CD4-positive, alpha-beta T cell treated with Interferon gamma for 1 hour (primary cell): ENCODE measurements around the gene DEFB113.

Experiments
- DNase-seq: peaks from one replicate; pipeline ENCODE4 v3.0.0-alpha.2; 2020

The DEFB113 gene

GRCh38 chr6:49934770-49935169 is 34.7 kb downstream of the DEFB113 start:
- DNase-seq: no peak

- no peak for DNase-seq
Observed at GRCh38 chr6:49933526-49933925, 35.9 kb downstream of the DEFB113 start.

GRCh38 chr6:49929340-49929739 is 40.1 kb downstream of the DEFB113 start:
- DNase-seq: no peak

- DNase-seq: no peak
Observed at GRCh38 chr6:49923826-49924225, 45.6 kb downstream of the DEFB113 start.

- no peak for DNase-seq
Observed at GRCh38 chr6:49919935-49920644, 49.3 kb downstream of the DEFB113 start.

- no peak for DNase-seq
Observed at GRCh38 chr6:49919261-49919660, 50.2 kb downstream of the DEFB113 start.

- no peak for DNase-seq
Observed at GRCh38 chr6:49918787-49919186, 50.6 kb downstream of the DEFB113 start.
